CD14-positive monocyte (primary cell): ENCODE results near the gene ITLN1. TPM values are rescaled to one million over a fixed set of nuclear protein-coding genes. Genes with fewer than 3 reads are reported as not detected.
A peak's percentile ranks its signal among the peaks of the same experiment; 100 is the strongest.

Source experiments
- DNase-seq, 3 donors: peaks; one replicate each; pipeline ENCODE4 v3.0.0-alpha.2; 2011 to 2022
- H2AFZ ChIP-seq: 2 replicates; pipeline ENCODE4 v1.6.0; 2012; ENCODE audit warnings: mild to moderate bottlenecking, low read depth, low read length, inconsistent platforms; ENCODE audit not compliant: insufficient read depth, poor library complexity, severe bottlenecking
- H3K27ac ChIP-seq, 2 donors: 1 replicate in 1 of 2; 2 replicates in 1 of 2; pipeline ENCODE4 v1.5.1; 2012 to 2013; ENCODE audit warnings: low read length in 2 of 2, control low read depth in 1 of 2, inconsistent platforms in 1 of 2, low read depth in 1 of 2, mild to moderate bottlenecking in 1 of 2
- H3K27me3 ChIP-seq, 2 donors: one replicate each; pipeline versions ENCODE4 v1.6.0 to v1.6.1; 2011 to 2013; ENCODE audit warnings: low read length in 2 of 2; ENCODE audit not compliant: control insufficient read depth in 2 of 2, insufficient read depth in 2 of 2
- H3K36me3 ChIP-seq, 2 donors: replicated peaks in 1 of 2; 1 replicate in 1 of 2; 2 replicates in 1 of 2; pipeline versions ENCODE4 v1.5.1 to v1.6.1; 2012 to 2013; ENCODE audit warnings: low read length in 2 of 2, control low read depth in 1 of 2, inconsistent platforms in 1 of 2, mild to moderate bottlenecking in 1 of 2; ENCODE audit not compliant: insufficient read depth in 2 of 2, control insufficient read depth in 1 of 2
- H3K4me1 ChIP-seq, 2 donors: 1 replicate in 1 of 2; 2 replicates in 1 of 2; pipeline versions ENCODE4 v1.5.1 to v1.6.1; 2012 to 2013; ENCODE audit warnings: low read length in 2 of 2, control low read depth in 1 of 2, inconsistent platforms in 1 of 2, mild to moderate bottlenecking in 1 of 2, moderate library complexity in 1 of 2; ENCODE audit not compliant: insufficient read depth in 2 of 2, control insufficient read depth in 1 of 2
- H3K4me2 ChIP-seq: replicated peaks from 2 replicates; pipeline ENCODE3; 2012; ENCODE audit warnings: low read length, moderate library complexity, mild to moderate bottlenecking; ENCODE audit not compliant: poor library complexity, severe bottlenecking; ENCODE audit errors: extremely low read depth
- H3K4me3 ChIP-seq, 3 experiments: fragments of 200-600 bp in 1 of 3; sonication (generic) in 1 of 3; replicated peaks in 1 of 3; 1 replicate in 2 of 3; 2 replicates in 1 of 3; pipeline ENCODE4 v1.5.1; 2011 to 2013; ENCODE audit warnings: low read length in 3 of 3, mild to moderate bottlenecking in 3 of 3, control low read depth in 2 of 3, low read depth in 2 of 3, inconsistent platforms in 1 of 3, moderate library complexity in 1 of 3
- H3K79me2 ChIP-seq: 2 replicates; pipeline ENCODE4 v1.6.0; 2012; ENCODE audit warnings: mild to moderate bottlenecking, control low read depth, inconsistent platforms, low read length, moderate library complexity; ENCODE audit not compliant: insufficient read depth
- H3K9ac ChIP-seq: 2 replicates; pipeline ENCODE4 v1.6.0; 2017; ENCODE audit warnings: low read length, mild to moderate bottlenecking; ENCODE audit not compliant: insufficient read depth, poor library complexity, severe bottlenecking
- H3K9me3 ChIP-seq, 2 donors: replicated peaks in 1 of 2; 1 replicate in 1 of 2; 2 replicates in 1 of 2; pipeline versions ENCODE4 v1.5.1 to v1.6.1; 2012 to 2013; ENCODE audit warnings: low read length in 2 of 2, control low read depth in 1 of 2; ENCODE audit not compliant: control insufficient read depth in 1 of 2, insufficient read depth in 1 of 2
- H4K20me1 ChIP-seq: 2 replicates; pipeline ENCODE4 v1.6.0; 2012; ENCODE audit warnings: mild to moderate bottlenecking, low read length, control low read depth, moderate library complexity; ENCODE audit not compliant: insufficient read depth
- H3K27ac Mint-ChIP-seq, 7 donors: one replicate each; pipeline ENCODE4 v1.8.0; 2020; ENCODE audit warnings: mild to moderate bottlenecking in 7 of 7, mixed read lengths in 7 of 7, moderate library complexity in 6 of 7, inconsistent platforms in 2 of 7
- H3K27me3 Mint-ChIP-seq, 3 donors: one replicate each; pipeline ENCODE4 v1.8.0; 2021 to 2022; ENCODE audit warnings: low read depth in 3 of 3, mild to moderate bottlenecking in 3 of 3, mixed read lengths in 3 of 3, moderate library complexity in 3 of 3, inconsistent platforms in 1 of 3
- H3K36me3 Mint-ChIP-seq, 2 donors: one replicate each; pipeline ENCODE4 v1.8.0; 2020; ENCODE audit warnings: mixed read lengths in 2 of 2, inconsistent platforms in 1 of 2, mild to moderate bottlenecking in 1 of 2
- H3K4me1 Mint-ChIP-seq: one replicate; pipeline ENCODE4 v1.8.0; 2020; ENCODE audit warnings: mild to moderate bottlenecking, mixed read lengths
- H3K4me3 Mint-ChIP-seq, 2 donors: one replicate each; pipeline ENCODE4 v1.8.0; 2020; ENCODE audit warnings: mild to moderate bottlenecking in 2 of 2, mixed read lengths in 2 of 2, moderate library complexity in 1 of 2
- H3K9me3 Mint-ChIP-seq, 7 donors: one replicate each; pipeline ENCODE4 v1.8.0; 2020 to 2022; ENCODE audit warnings: mixed read lengths in 7 of 7, mild to moderate bottlenecking in 6 of 7, moderate library complexity in 6 of 7, inconsistent platforms in 2 of 7
- WGBS: methylation state at CpG from one replicate; pipeline ENCODE4 v1.1.5; 2013; ENCODE audit warnings: missing lambda C conversion rate; ENCODE audit not compliant: insufficient coverage; 5-methylcytosine and 5-hydroxymethylcytosine counted together
- intact Hi-C, 2 donors: fragments of 100-400 bp; cut with micrococcal nuclease; formaldehyde crosslinking; loops; one replicate each; pipeline versions ENCODE4 v1.15.0 to v1.15.1; 2023
- polyA plus RNA-seq, 3 donors: library from polyadenylated mRNA; depleted of rRNA in 1 of 3; unstranded in 2 of 3; stranded (reverse) in 1 of 3; fragments of 300-500 nt in 2 of 3; fragments of >200 nt in 1 of 3; fragmentation: Illumina TruSeq in 2 of 3; gene quantifications; 1 replicate in 2 of 3; 2 replicates in 1 of 3; pipeline ENCODE4 v1.2.3, GENCODE V29; 2012 to 2021
- TF ChIP-seq, protein P1 (sequence below): fragments of 200-600 bp; IDR thresholded peaks from one replicate; pipeline ENCODE4 v1.8.0; 2022; ENCODE audit warnings: antibody characterized with exemption, mild to moderate bottlenecking

The ITLN1 gene
- polyA plus RNA-seq, 3 donors: 1.2 to 1.6 (median 1.3) TPM

DNA sequence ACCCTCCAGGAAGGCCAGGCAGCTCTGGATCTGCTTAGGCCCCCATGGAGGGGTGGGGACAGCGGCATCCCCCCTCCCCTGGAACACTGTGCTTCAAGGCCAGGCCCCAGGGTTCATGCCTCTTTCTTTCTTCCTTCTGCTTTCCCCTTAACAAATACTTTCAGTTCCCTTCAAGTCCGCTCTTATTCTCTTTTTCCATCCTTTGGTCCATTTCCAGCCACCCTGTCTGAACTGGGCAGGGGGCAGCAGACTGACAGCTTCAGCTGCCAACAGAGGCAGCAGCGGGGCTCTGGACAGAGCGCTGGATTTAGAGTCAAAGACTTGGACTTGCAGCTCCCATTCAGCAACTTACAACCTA is 21.2 kb downstream of the ITLN1 start:
- H4K20me1 ChIP-seq: no peaks in the 10 kb centered on the region
- WGBS: 15% methylated on average over 4 of the region's 4 CpGs
- H3K36me3 ChIP-seq: no peaks in the 10 kb centered on the region
- H3K27ac ChIP-seq: peak overlapping the region; percentile 95 to 98
- peak overlapping the region in 2 of 3 experiments; percentile 56 to 78 for H3K4me3 ChIP-seq
- peak overlapping the region; percentile 92 to 99 (median 98) for H3K27ac Mint-ChIP-seq
- peak overlapping the region; percentile 70 for H3K9ac ChIP-seq
- intact Hi-C loops: loop anchor here in 1 of 2 donors (5.0 to 10.0 kb wide), 2 partner anchors 179 to 286 kb away; partner anchors contain the start of gene CD84
- H3K4me1 Mint-ChIP-seq: peaks cover 93% of the 10 kb centered on the region
- no peaks in the 10 kb centered on the region for H3K9me3 ChIP-seq
- peak overlapping the region; percentile 26 for H2AFZ ChIP-seq
- H3K9me3 Mint-ChIP-seq: peaks cover 0 to 2% (median 0%) of the 10 kb centered on the region in 7 donors
- H3K27me3 Mint-ChIP-seq: peaks cover 0 to 3% (median 0%) of the 10 kb centered on the region in 3 donors
- peak; percentile 53 to 76 (median 70) for DNase-seq
- peaks cover 29% of the 10 kb centered on the region for H3K79me2 ChIP-seq
- no peaks in the 10 kb centered on the region for H3K36me3 Mint-ChIP-seq
- TF ChIP-seq, protein P1, sequence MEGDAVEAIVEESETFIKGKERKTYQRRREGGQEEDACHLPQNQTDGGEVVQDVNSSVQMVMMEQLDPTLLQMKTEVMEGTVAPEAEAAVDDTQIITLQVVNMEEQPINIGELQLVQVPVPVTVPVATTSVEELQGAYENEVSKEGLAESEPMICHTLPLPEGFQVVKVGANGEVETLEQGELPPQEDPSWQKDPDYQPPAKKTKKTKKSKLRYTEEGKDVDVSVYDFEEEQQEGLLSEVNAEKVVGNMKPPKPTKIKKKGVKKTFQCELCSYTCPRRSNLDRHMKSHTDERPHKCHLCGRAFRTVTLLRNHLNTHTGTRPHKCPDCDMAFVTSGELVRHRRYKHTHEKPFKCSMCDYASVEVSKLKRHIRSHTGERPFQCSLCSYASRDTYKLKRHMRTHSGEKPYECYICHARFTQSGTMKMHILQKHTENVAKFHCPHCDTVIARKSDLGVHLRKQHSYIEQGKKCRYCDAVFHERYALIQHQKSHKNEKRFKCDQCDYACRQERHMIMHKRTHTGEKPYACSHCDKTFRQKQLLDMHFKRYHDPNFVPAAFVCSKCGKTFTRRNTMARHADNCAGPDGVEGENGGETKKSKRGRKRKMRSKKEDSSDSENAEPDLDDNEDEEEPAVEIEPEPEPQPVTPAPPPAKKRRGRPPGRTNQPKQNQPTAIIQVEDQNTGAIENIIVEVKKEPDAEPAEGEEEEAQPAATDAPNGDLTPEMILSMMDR: no peak
- H3K4me3 Mint-ChIP-seq: peak overlapping the region; percentile 46 to 99
- H3K27me3 ChIP-seq: no peaks in the 10 kb centered on the region
- H3K4me2 ChIP-seq: peak overlapping the region; percentile 82
- peaks cover 85 to 88% of the 10 kb centered on the region in 2 donors for H3K4me1 ChIP-seq

DNA sequence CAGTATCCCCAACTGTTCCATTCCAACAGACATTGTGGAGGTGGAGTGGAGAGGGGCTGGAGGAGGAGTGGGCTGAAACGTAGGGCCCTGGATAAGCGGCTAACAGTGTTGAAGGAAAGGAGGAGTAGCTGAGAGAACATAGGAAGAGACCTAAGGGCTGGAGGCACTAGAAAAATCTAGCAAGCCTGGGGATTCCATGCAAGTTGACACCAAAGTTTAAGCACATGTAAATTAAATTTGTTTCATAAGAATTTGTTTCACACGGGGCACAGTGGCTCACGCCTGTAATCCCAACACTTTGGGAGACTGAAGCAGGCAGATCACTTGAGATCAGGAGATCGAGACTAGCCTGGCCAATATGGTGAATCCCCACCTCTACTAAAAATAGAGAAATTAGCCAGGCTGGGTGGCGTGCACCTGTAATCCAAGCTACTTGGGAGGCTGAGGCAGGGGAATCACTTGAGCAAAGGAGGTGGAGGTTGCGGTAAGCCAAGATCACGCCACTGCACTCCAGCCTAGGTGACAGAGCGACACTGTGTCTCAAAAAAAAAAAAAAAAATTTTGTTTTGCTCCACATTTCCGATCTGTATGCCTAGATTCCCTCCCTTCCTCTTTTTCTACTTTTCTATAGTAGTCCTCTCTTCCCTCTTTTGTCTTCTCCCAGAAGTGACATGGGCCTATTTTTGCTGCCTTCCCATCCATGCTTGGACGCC is 21.8 kb downstream of the ITLN1 start:
- 31% methylated on average over 3 of the region's 11 CpGs for WGBS
- peaks cover 0 to 2% (median 0%) of the 10 kb centered on the region in 7 donors for H3K9me3 Mint-ChIP-seq
- no peaks in the 10 kb centered on the region for H4K20me1 ChIP-seq
- H3K4me3 ChIP-seq: peak overlapping the region; percentile 5 to 78 (median 56)
- H3K79me2 ChIP-seq: peaks cover 35% of the 10 kb centered on the region
- peaks cover 0 to 3% (median 0%) of the 10 kb centered on the region in 3 donors for H3K27me3 Mint-ChIP-seq
- H3K4me1 ChIP-seq: peaks cover 85 to 89% of the 10 kb centered on the region in 2 donors
- H3K4me1 Mint-ChIP-seq: peaks cover 93% of the 10 kb centered on the region
- H3K27ac Mint-ChIP-seq: peak overlapping the region; percentile 92 to 99 (median 98)
- DNase-seq: peak in 2 of 3 donors; percentile 70 to 71
- H3K9me3 ChIP-seq: no peaks in the 10 kb centered on the region
- peak overlapping the region; percentile 70 for H3K9ac ChIP-seq
- TF ChIP-seq, protein P1: no peak
- peak overlapping the region; percentile 82 for H3K4me2 ChIP-seq
- peak overlapping the region; percentile 84 to 99 for H3K4me3 Mint-ChIP-seq
- H3K36me3 ChIP-seq: no peaks in the 10 kb centered on the region
- H3K36me3 Mint-ChIP-seq: peaks cover 0 to 2% of the 10 kb centered on the region in 2 donors
- peak overlapping the region; percentile 95 to 98 for H3K27ac ChIP-seq
- H2AFZ ChIP-seq: peak overlapping the region; percentile 26
- intact Hi-C loops: loop anchor here in 1 of 2 donors (5.0 to 10.0 kb wide), 2 partner anchors 178 to 286 kb away; partner anchors contain the start of gene CD84
- no peaks in the 10 kb centered on the region for H3K27me3 ChIP-seq
